ELR (cell line): ENCODE results near the gene KIAA1614.
A peak's percentile ranks its signal among the peaks of the same experiment; 100 is the strongest.

ENCODE experiments used
- DNase-seq: peaks from one replicate; pipeline ENCODE4 v3.0.0-alpha.2; 2015; ENCODE audit warnings: low read depth

Gene KIAA1614

DNA sequence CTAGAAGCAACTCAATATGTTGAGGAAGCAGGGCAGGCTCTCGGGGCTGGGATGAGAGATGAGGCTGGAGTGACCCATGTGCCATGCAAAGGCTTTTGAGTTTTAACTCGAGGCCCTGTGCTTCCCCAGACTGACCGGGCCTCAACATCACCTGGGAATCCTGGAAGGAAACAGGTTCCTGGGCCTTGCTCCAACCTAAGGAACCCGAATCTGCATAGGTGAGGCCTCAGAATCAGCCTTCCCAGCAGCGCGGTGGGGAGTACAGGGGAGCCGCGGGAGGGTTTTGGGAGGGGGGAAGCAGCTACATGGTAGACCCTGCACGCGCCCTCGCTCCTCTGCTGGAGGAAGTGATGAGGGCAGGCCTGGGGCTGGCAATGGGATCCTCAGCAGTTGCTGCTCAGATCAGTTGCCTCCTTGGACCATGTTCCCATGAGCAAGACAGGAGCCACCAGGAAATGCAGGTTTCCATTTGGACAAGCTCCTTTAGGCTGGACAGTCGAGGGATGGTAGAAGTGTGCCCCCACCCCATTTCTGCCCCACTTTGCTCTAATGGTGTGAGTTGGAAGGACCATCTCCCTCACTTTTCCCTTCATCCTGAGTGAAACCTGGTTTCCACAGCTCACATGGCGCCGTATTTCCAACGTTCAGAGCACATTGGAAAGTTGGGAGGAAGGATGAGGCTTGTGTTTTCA lies 4.5 kb upstream of the KIAA1614 start:
- no peak for DNase-seq

DNA sequence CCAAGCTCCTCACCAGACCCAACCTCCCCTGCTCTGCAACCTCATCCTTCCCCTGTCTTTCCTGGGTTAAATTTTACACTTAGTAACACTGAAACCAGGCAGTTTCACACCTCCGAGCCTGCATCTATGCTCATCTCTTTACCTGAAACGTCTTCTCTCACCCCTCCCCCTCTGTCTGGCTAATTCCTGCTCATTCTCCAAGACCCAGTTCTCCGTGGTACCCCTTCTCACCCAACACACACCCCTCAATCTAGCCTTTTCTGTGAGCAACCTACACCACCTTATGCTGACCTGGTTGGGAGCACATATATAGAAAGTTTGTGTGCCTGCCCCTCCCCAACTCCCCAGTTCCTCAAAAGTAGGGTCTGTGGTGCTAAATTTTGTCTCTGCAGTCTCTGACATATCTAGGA lies 3.7 kb upstream of the KIAA1614 start:
- DNase-seq, result no peak

DNA sequence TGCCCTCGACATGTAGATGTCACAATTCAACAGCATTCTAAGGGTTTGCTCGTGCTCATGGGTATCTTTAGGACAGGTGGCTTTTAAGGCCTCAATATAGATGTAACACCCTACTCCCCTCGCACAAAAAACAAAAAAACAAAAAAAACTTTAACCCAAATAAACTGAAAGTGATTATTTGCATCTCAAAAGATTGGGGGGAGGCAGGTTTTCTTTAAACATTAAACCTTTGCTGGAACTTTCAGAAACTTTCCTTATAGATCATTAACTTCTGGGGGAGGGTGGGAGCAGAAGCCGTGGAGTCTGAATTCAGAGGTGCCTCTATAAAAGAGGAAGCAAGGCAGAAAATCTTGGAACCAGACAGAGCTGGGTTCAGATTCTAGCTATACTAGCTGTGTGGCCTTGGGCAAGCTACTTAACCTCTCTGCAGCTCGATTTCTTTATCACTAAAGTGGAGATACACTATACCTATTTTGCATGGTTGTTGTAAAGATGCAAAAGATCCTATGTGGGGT lies 3.2 kb upstream of the KIAA1614 start:
- DNase-seq, result no peak

DNA sequence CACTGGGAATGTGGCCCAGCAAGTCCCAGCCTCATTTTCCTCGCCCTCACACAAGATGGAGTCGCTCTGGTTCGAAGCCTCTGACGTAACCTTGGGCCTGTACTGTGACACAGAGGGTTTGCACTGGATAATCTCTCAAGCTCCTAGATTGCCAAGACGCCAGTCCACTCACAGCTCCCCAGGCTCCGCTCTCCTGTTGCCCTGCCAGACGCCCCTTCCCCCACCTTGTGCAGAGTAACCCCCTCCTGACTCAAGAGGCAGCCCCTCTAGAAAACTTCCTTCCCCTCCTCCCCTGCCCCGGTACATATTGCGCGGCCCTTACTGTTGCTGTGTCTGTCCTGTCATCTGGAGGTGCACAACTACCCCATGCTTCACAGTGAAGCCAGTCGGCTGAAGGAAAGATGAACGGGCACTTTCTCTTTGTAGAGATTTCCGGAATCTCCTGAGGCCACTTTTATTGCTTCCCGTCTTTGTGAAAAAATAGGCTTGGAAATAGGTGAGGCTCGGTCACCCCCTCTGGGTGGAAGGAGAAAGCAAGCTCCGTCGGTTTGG lies 981 bp upstream of the KIAA1614 start:
- peak; percentile 55 for DNase-seq

DNA sequence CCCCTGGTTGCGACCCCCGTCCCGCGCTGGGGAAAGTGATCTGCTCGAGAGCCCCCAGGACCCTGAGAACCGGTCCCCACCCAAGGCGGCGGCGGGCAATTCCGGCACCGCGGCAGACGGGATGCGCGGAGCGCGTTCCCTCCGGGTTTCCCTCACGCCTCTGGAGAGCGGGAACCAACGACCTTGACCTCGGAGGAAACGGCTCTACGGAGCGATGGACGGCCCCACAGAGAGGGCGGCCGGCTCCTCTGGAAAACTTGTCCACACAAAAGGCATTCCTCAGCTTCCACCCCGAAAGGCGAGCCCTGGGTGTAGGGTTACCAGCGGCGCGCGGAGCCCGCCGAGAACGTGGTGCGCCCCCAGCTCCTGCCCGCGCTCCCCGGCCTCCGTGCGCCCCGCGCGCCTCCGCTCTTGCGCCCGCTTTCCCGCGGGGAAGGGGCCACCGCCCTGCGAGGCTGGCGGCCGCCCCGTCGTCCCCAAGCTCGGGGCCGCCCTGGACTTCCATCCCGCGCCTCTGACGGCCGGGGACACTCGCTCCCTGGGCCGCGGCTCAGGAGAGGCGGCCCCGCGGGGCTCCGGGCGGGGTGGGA lies 391 bp upstream of the KIAA1614 start:
- DNase-seq, result peak; percentile 63

DNA sequence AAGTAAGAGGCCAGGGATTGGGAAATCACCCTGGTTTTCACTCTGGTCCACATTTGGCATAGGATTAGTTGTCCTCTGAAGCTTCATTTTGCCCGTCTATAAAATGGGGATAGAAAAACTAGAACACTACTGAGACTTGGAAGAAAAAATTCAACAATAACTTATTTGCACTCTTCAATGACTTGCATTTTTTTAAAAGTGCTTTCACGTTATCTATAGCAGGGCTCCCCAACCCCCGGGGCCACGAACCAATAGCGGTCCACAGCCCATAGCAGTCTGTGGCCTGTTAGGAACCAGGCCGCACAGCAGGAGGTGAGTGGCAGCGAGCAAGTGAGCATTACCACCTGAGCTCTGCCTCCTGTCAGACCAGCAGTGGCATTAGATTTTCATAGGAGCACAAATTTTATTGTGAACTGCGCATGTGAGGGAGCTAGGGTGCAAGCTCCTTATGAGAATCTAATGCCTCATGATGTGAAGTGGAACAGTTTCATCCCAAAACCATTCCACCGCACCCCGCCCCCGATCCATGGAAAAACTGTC lies 2.8 kb downstream of the KIAA1614 start:
- no peak for DNase-seq

DNA sequence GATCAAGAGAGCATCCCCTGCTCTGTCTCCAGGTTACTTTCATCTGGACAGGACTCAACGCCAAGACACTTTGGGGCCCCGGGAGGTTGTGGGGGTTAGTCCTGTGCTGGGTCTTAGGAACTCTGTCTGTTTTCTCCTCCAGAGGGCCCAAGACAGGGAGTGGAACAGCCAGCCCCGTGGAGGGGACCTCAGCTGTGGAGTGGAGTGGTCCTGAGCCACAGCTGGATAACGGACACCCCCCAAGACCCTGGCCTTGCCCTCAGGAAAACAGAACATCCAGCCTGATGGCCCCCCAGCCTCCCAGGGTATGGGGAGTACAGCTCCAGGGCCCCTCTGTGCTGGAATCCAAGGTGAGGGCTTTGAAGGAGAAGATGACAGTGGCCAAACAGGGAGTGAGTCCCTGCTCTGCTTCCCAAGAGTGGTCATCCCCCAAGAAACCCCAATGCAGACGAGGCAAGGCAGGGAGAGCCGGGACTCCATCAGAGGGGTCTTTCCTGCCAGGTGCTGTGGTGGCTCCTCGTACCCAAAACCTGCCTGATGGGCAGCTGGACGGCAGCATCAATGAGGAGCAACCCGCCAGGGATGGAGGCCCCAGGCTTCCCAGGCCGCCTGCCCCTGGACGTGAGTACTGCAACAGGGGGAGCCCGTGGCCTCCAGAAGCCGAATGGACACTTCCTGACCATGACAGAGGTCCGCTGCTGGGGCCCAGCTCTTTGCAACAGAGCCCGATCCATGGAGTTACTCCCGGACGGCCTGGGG lies 3.5 kb downstream of the KIAA1614 start:
- no peak for DNase-seq

DNA sequence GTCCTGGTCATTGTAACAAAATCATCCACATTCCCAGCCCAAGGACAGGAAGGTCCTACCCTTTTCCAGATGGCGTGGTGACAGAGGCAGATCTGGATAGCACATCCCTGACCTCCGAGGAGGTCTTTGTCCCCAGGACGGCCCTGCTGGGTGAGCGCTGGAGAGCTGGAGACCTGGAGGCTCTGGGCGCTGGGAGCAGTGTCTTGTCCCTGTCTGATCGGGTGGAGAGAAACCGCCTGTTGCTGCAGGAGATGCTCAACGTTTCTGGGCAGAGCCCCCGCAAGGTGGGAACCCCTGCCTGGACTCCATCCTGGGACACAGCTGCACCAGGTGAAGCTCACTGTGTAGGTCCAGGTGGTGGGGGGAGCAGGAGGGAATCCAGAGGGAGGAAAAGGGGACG lies 4.1 kb downstream of the KIAA1614 start:
- DNase-seq, result no peak

DNA sequence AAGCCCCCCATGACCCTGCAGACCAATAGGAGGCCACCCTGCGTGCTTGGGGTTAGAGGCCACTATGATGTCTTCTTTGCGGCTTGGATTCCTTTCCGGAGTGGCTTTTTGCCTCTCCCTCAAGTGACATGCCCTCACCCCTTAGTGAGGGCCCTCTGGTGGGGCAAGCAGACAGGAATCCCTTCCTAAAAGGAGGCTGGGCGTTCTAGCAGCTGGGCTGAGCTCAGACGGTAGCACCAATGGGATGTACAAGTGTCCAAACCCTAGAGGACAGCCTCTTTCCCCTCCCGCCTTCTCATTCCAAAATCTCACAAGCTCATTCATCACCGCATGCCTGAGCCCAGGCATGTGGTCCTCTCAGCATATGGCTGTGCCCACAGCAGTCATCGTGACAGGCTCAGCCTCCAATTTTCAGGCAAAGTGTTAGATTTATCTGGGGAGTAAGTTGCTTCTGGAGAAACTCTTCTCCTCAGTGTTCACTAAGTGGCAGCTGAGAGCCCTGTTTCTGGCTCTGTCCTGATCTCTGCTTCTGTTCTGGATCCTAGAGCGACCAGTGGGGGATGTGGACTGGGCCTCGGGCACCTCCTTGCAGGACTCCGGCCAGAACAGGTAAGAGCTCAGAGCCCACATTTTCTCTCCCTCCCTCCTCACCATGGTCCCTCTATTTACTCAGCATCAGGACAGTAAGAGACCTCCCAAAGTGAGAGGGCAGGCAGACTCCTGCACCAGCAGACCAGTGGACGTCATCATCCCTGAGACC lies 4.8 kb downstream of the KIAA1614 start:
- DNase-seq, result no peak

DNA sequence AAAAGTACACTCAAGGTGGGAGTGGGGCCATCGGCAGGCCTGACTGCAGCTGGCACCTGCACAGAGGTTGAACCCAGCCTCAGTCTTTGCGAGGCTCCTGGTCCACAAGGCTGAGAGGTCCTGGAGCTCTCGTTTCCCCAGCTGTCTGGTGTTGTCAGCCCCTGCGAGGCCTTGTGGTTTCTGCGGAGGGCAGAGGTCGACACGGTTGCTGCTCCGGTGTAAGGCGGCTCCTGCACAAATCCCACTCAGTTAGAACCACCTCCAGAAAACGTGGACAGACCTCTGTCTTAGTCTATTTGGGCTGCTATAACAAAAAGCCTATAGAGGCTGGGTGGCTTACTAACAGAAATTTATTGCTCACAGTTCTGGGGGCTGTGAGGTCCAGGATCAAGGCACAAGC lies 5.8 kb downstream of the KIAA1614 start:
- no peak for DNase-seq

DNA sequence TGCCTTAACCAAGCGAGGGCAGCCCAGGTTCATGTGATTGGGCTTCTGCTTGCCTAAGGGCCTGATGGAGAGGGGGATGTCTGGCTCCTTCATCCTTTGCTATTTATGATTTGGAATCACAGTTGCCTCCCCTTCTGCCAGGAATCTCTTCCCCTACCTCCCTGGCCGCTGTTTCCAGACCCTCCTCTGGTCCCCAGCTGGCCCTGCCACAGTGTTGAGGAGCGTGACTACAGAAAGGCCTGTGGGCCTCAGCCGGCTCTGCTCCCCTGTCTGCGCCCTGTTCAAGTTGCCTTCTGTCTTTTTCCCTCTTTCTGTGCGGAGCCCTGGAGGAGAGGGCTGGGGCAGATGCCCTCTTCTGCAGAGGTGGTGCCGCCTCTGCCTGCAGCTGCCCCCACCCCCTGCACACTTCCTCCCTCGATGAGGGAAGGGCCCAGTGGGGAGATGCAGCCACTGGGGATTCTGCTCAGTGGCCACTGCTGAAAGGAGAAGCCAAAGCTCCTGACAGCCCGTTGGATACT lies 6.5 kb downstream of the KIAA1614 start:
- no peak for DNase-seq

DNA sequence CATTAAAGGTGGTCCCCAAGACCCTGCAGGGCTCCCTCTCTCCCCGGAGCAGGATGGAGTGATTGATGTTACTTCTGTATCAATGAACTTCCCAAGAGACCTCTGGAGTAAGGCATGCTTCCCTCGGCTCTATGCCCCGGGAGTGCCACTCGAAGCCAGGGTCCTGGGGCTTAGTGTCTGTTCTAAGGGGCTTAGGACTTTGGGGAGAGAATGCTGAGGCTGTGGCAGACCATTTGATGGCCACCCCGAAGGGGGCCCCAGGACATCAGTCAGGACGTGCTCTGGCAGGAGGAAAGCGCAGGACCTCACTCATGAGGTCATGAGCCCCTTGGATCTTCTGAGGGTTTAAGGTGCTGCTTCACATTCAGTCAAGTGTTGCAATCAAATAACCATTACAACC lies 7.5 kb downstream of the KIAA1614 start:
- DNase-seq, result no peak

DNA sequence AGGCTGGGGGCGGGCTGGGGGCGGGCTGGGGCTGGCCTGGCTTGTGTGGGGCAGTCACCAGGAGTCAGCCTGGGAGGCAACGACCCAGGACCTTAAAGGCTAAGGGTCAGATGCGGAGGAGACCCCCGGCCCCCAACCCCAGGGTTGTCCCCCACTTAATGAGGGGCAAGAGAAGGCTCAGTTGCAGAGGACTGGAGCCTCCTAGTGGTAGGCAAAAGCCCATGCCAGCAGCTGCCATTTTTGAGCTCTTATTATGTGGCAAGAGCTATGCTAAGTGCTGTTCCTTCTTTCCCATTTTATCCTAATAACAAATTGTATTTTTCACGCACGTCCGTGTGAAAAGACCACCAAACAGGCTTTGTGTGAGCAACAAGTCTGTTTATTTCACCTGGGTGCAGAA lies 8.0 kb downstream of the KIAA1614 start:
- peak; percentile 17 for DNase-seq

DNA sequence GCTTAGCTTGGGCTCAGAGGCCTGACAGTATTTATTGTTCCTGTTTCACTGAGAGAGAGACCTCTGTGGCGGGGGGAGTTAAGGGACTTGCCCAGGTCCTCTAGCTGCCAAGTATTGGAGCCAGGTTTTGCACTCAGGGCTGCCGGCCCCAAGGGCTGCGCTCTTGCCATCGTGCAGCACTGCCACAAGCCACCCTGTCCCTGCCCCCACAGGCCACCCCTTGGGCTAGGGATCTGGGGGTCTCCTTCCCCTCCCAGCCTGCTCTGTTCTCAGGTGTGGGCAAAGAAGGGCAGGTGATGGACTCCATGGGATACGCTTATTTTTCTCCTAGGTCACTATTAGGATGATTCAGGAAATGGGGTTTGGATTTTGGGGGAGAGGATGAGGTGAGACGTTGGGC lies 8.7 kb downstream of the KIAA1614 start:
- DNase-seq, result no peak

DNA sequence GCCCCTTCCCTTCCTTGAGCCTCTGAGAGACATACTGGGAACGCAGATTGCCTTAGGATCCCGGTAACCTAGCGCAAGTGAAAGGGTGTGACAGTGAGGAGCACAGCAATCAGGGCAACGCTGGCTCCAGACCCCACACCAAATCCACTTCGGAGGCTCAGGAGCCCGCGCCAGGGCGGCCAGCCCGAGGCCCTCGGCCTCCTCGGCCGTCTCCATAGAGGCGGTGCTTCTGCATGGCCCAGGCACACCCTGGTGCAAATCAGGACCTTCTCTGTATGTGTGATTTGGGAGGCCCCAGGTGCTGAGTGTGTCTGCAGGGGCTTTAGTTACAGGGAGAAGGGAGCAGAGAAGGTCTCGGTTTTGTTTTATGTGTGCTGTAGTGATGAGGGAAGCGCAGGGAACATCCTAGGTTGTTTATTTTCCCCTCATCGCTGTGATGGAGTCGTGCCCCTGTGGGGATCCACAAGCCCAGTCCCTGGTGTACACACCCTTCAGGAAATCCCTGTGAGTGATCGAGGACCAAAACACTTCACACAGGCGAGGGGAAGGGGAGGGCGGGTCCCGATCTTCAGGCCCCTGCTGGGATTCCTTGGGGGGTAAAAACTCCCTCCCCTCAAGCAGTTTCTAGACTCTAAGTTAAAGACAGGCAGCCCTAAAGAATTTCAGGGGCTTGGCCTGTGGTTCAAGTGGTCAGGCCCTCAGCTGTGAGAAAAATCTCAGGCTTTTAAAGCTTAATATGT lies 9.4 kb downstream of the KIAA1614 start:
- no peak for DNase-seq

DNA sequence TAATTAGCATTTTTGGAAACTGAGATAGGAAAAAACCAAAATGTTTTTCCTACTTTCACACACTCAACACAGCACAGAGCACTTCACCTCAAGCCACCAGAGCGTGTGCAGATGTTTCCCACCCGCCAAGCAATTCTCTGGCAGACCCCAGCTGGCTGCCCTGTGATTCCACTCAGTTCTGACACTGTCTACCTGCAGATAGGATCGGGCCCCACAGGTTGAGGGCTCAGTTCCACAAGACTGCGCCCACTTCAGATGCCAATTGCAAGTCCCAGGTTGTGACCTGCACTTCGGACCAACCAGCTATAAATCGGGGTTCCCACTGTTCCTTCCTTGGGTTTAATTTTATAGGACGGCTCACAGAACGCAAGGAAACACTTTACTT lies 9.9 kb downstream of the KIAA1614 start:
- DNase-seq, result no peak

DNA sequence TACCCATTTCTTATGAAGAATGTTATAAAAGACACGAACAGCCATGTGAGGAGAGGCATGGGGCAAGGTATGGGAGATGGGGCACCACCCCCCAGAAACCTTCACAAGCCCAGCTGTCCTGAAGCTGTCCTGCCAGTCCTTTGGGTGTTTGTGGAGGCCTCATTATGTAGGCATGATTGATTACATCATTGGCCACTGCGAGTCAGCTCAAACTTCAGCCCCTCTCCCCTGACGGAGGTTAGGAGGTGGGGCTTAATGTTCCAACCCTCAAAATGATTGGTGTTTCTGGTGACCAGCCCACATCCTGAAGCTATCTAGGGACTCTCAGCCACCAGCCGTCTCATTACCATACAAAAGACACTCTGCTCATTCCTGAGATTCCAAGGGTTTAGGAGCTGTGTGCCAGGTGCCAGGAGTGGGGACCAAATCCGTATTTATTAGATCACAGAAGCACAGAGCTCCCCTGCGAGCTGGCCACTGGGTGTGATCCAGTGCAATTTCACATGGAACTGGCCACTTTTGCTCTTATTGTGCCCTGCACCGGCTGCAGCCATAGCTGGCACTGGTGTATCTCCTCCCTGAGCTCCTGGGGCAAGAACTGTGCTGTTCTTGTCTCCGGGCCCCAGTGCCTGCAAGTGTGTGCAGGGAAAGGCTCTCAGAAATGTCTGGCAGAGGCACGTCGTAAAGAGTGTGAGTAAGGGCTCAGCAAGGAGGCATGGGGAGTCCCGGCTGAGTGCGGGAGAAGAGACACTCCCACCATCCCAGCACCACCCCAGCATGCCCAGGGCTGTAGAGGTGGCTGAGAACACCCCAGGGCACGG lies 10.5 kb downstream of the KIAA1614 start:
- peak; percentile 26 for DNase-seq

DNA sequence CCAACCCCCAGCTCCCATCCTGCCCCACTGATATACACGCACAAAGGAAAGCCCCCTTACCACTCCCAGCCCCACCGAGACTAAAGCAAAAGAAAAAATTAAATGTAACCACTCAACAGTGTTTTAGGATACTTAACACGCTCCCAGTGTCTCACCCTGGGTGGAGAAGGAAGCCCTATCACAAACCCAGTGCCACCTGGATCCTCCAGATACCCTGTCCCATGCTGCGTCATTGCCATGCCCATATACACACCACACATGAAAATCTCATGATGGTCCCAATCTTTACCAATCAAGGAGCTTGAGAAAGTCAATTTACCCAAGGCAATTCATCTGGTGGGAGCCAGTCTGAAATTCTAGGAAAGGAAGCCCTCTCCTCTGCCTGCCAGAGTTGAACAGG lies 11.2 kb downstream of the KIAA1614 start:
- DNase-seq, result no peak

DNA sequence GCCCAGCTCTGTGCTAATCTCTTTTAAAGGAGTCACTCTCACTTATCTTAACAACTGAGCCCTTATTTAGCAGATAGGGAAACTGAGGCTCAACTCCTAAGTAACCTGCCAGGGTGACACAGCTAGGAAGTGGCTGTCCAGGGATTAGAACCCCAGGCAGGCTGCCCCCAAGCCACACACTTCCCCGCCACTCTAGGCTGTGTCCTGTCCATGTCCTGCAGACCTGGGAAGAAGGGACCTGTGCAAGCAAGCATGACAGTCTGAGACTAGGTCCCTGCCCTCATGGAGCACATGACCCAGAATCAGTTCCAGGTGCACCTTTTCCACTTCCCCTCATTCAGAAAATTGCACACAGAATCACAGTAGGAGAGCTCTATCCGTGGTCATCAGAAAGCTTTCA lies 12.2 kb downstream of the KIAA1614 start:
- no peak for DNase-seq

DNA sequence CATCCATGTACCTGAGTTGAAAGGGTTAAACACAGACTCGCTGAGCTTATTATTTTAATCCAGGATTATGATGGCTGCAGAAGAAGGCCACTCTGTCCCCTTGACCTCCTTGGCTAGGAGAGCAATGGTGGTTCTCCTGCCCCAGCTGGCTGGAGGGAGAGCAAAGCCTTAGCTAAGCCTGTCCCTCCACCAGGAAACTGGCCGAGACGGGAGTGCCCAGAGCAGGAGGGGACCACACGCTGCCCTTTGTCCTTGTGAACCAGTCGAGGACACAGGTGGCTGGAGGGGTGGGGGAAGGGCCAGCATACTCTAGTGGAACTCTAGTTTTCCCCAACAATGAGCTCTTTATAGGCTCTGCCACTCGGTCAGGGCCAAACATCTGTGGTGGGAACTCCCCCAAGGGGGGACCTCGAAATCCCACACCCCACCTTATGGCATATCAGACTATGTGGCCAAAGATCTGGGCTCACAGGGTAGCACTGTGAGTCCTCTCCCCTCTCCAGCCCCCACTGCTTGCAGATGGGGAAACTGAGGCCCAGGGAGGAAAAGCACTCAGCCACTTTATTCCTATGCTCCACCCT lies 12.9 kb downstream of the KIAA1614 start:
- no peak for DNase-seq
